H9 (cell line): ENCODE results near the gene ACTN4. TPM values are rescaled to one million over a fixed set of nuclear protein-coding genes. Genes with fewer than 3 reads are reported as not detected.
A peak's percentile ranks its signal among the peaks of the same experiment; 100 is the strongest.

ENCODE experiments used
- DNase-seq: peaks from one replicate; pipeline ENCODE4 v3.0.0-alpha.2; 2017
- H2AFZ ChIP-seq: one replicate; pipeline ENCODE4 v1.6.1; 2013; ENCODE audit warnings: mild to moderate bottlenecking, low read length, control low read depth, moderate library complexity
- H2AK5ac ChIP-seq: 2 replicates; pipeline ENCODE4 v1.6.1; 2013; ENCODE audit warnings: low read length, control low read depth, mixed read lengths; ENCODE audit not compliant: insufficient read length
- H2BK120ac ChIP-seq: one replicate; pipeline ENCODE4 v1.6.1; 2013; ENCODE audit warnings: low read depth, mild to moderate bottlenecking, low read length, control low read depth, inconsistent platforms; ENCODE audit not compliant: poor library complexity, severe bottlenecking
- H2BK12ac ChIP-seq: 2 replicates; pipeline ENCODE4 v1.6.1; 2013; ENCODE audit warnings: low read length, control low read depth, mixed read lengths, low read depth; ENCODE audit not compliant: insufficient read length
- H2BK15ac ChIP-seq: 2 replicates; pipeline ENCODE4 v1.6.1; 2013; ENCODE audit warnings: low read depth, low read length, control low read depth
- H2BK20ac ChIP-seq: one replicate; pipeline ENCODE4 v1.6.1; 2013; ENCODE audit warnings: low read depth, mild to moderate bottlenecking, low read length, control low read depth, inconsistent platforms; ENCODE audit not compliant: poor library complexity, severe bottlenecking
- H2BK5ac ChIP-seq: 2 replicates; pipeline ENCODE4 v1.6.1; 2013; ENCODE audit warnings: low read length, control low read depth, mixed read lengths; ENCODE audit not compliant: insufficient read length
- H3K14ac ChIP-seq: 2 replicates; pipeline ENCODE4 v1.6.1; 2013; ENCODE audit warnings: low read length, control low read depth; ENCODE audit not compliant: insufficient read depth
- H3K18ac ChIP-seq: 2 replicates; pipeline ENCODE4 v1.6.1; 2013; ENCODE audit warnings: low read depth, mild to moderate bottlenecking, mixed read lengths, low read length, control low read depth; ENCODE audit not compliant: insufficient read length
- H3K23ac ChIP-seq: 2 replicates; pipeline ENCODE4 v1.6.1; 2013; ENCODE audit warnings: low read length, control low read depth, mixed read lengths, low read depth; ENCODE audit not compliant: insufficient read length
- H3K23me2 ChIP-seq: 2 replicates; pipeline ENCODE4 v1.6.1; 2013; ENCODE audit warnings: low read depth, mild to moderate bottlenecking, mixed read lengths, low read length, control low read depth; ENCODE audit not compliant: insufficient read length, poor library complexity, severe bottlenecking
- H3K27ac ChIP-seq: 2 replicates; pipeline ENCODE4 v1.5.1; 2013; ENCODE audit warnings: low read length, control low read depth, mixed read lengths, low read depth; ENCODE audit not compliant: insufficient read length
- H3K27me3 ChIP-seq: 2 replicates; pipeline ENCODE4 v1.6.1; 2013; ENCODE audit warnings: low read length, control low read depth, inconsistent platforms; ENCODE audit not compliant: insufficient read depth
- H3K4ac ChIP-seq: 2 replicates; pipeline ENCODE4 v1.6.1; 2013; ENCODE audit warnings: low read depth, mild to moderate bottlenecking, control low read depth, inconsistent platforms, low read length, moderate library complexity
- H3K4me1 ChIP-seq: 2 replicates; pipeline ENCODE4 v1.6.1; 2013; ENCODE audit warnings: low read length, control low read depth, inconsistent platforms; ENCODE audit not compliant: insufficient read depth
- H3K4me2 ChIP-seq: 2 replicates; pipeline ENCODE4 v1.6.1; 2013; ENCODE audit warnings: low read length, control low read depth, mixed read lengths; ENCODE audit not compliant: insufficient read length, insufficient read depth
- H3K56ac ChIP-seq: 2 replicates; pipeline ENCODE4 v1.6.1; 2013; ENCODE audit warnings: low read depth, mild to moderate bottlenecking, mixed read lengths, low read length, control low read depth; ENCODE audit not compliant: insufficient read length
- H3K79me1 ChIP-seq: 2 replicates; pipeline ENCODE4 v1.6.1; 2013; ENCODE audit warnings: low read depth, mild to moderate bottlenecking, moderate library complexity, low read length, control low read depth, inconsistent platforms; ENCODE audit not compliant: insufficient read depth, poor library complexity, severe bottlenecking
- H3K79me2 ChIP-seq: 2 replicates; pipeline ENCODE4 v1.6.1; 2013; ENCODE audit warnings: low read length, control low read depth, inconsistent platforms; ENCODE audit not compliant: insufficient read depth
- H3K9ac ChIP-seq: 2 replicates; pipeline ENCODE4 v1.6.1; 2013; ENCODE audit warnings: low read length, control low read depth, mixed read lengths; ENCODE audit not compliant: insufficient read length; ENCODE audit errors: extremely low read depth
- H3K9me3 ChIP-seq: one replicate; pipeline ENCODE4 v1.6.1; 2013; ENCODE audit warnings: low read depth, low read length, inconsistent platforms; ENCODE audit not compliant: control insufficient read depth
- H3T11ph ChIP-seq: one replicate; pipeline ENCODE4 v1.6.1; 2013; ENCODE audit warnings: mild to moderate bottlenecking, low read length, control low read depth, inconsistent platforms
- H4K20me1 ChIP-seq: one replicate; pipeline ENCODE4 v1.6.1; 2013; ENCODE audit not compliant: control insufficient read depth, insufficient read length, insufficient read depth
- H4K5ac ChIP-seq: 2 replicates; pipeline ENCODE4 v1.6.1; 2013; ENCODE audit warnings: low read depth, mild to moderate bottlenecking, mixed read lengths, low read length, control low read depth; ENCODE audit not compliant: insufficient read length
- H4K8ac ChIP-seq: replicated peaks from 2 replicates; pipeline ENCODE4 v1.6.1; 2013; ENCODE audit warnings: low read length, control low read depth, mixed read lengths, low read depth; ENCODE audit not compliant: insufficient read length
- H4K91ac ChIP-seq: 2 replicates; pipeline ENCODE4 v1.6.1; 2013; ENCODE audit warnings: low read depth, mild to moderate bottlenecking, moderate library complexity, mixed read lengths, low read length, control low read depth; ENCODE audit not compliant: insufficient read length
- H3K27ac Mint-ChIP-seq, 3 experiments: 2 replicates in 2 of 3; 3 replicates in 1 of 3; pipeline ENCODE4 v1.8.0; 2020 to 2021; ENCODE audit warnings: mixed read lengths in 3 of 3, mild to moderate bottlenecking in 1 of 3, moderate library complexity in 1 of 3
- H3K27me3 Mint-ChIP-seq: 2 replicates; pipeline ENCODE4 v1.8.0; 2021; ENCODE audit warnings: low read depth, mild to moderate bottlenecking, moderate library complexity, mixed read lengths
- H3K36me3 Mint-ChIP-seq, 3 experiments: 2 replicates in 2 of 3; 3 replicates in 1 of 3; pipeline ENCODE4 v1.8.0; 2020 to 2021; ENCODE audit warnings: low read depth in 3 of 3, mixed read lengths in 3 of 3; ENCODE audit not compliant: insufficient read depth in 1 of 3
- H3K4me1 Mint-ChIP-seq, 2 experiments: 2 replicates each; pipeline ENCODE4 v1.8.0; 2020; ENCODE audit warnings: mixed read lengths in 2 of 2
- H3K4me3 Mint-ChIP-seq, 2 experiments: 2 replicates in 1 of 2; 3 replicates in 1 of 2; pipeline ENCODE4 v1.8.0; 2020 to 2021; ENCODE audit warnings: mild to moderate bottlenecking in 2 of 2, mixed read lengths in 2 of 2, moderate library complexity in 1 of 2
- H3K9me3 Mint-ChIP-seq, 2 experiments: 2 replicates in 1 of 2; 3 replicates in 1 of 2; pipeline ENCODE4 v1.8.0; 2020; ENCODE audit warnings: mild to moderate bottlenecking in 2 of 2, mixed read lengths in 2 of 2, moderate library complexity in 1 of 2
- WGBS: extraction: QIAGEN DNeasy Blood & Tissue Kit; methylation state at CpG from one replicate; pipeline ENCODE4 v1.1.7; 2013; ENCODE audit warnings: missing lambda C conversion rate, low lambda C conversion rate, mixed read lengths; ENCODE audit not compliant: insufficient read length; ENCODE audit errors: extremely low coverage; 5-methylcytosine and 5-hydroxymethylcytosine counted together
- total RNA-seq: library from RNA; stranded (reverse); gene quantifications from 2 replicates; pipeline ENCODE4 v1.2.1, GENCODE V29; 2021
- TF ChIP-seq, protein P1 (sequence below): fragments of 200-600 bp; sonication (generic); conservative IDR thresholded peaks from 3 replicates; pipeline ENCODE4 v1.8.0; 2021; ENCODE audit warnings: antibody characterized with exemption, mild to moderate bottlenecking

ACTN4 gene
- total RNA-seq, 1 experiment from 2014 or later: 369 TPM

- Histone ChIP-seq H3T11ph (no peak overlapping the region), H3K9me3 (no peaks in the 10 kb centered on the region), H3K27ac (no peak overlapping the region), H3K27me3 (no peaks in the 10 kb centered on the region), H3K4ac (no peak overlapping the region), H3K14ac (no peak overlapping the region), H4K91ac (no peak overlapping the region), H3K23me2 (no peaks in the 10 kb centered on the region), H4K8ac (no peak overlapping the region), H3K4me1 (no peaks in the 10 kb centered on the region), H3K18ac (no peak overlapping the region), H3K56ac (no peak overlapping the region), H3K9ac (no peak overlapping the region), H2BK20ac (no peak overlapping the region), H4K5ac (no peak overlapping the region), H2BK15ac (no peak overlapping the region), H3K4me2 (no peak overlapping the region), H3K23ac (no peak overlapping the region), H2AFZ (no peak overlapping the region), H3K79me1 (no peaks in the 10 kb centered on the region), H2AK5ac (no peak overlapping the region), H3K79me2 (no peaks in the 10 kb centered on the region; the same call in 1 of the 2 replicates), H2BK120ac (no peak overlapping the region), H2BK5ac (no peak overlapping the region), H2BK12ac (no peak overlapping the region), H4K20me1 (no peaks in the 10 kb centered on the region)
- Mint-ChIP-seq H3K4me1 (0 out of 4 replicates have a peak, but pooled peaks cover 0 to 2% of the 10 kb centered on the region in 2 experiments), H3K27me3 (no peaks in the 10 kb centered on the region; the same call in 1 of the 2 replicates), H3K4me3 (no peak overlapping the region), H3K36me3 (peaks cover 40 to 90% (median 74%) of the 10 kb centered on the region in 3 experiments), H3K9me3 (no peaks in the 10 kb centered on the region; a peak in 1 of 5 replicates), H3K27ac (peak overlapping the region in 2 of 3 experiments; percentile 27; a peak in 3 of 7 replicates)
- no peak for DNase-seq
- no CpG with 5 or more reads among the region's 13 CpGs for WGBS
- TF ChIP-seq, protein P1, sequence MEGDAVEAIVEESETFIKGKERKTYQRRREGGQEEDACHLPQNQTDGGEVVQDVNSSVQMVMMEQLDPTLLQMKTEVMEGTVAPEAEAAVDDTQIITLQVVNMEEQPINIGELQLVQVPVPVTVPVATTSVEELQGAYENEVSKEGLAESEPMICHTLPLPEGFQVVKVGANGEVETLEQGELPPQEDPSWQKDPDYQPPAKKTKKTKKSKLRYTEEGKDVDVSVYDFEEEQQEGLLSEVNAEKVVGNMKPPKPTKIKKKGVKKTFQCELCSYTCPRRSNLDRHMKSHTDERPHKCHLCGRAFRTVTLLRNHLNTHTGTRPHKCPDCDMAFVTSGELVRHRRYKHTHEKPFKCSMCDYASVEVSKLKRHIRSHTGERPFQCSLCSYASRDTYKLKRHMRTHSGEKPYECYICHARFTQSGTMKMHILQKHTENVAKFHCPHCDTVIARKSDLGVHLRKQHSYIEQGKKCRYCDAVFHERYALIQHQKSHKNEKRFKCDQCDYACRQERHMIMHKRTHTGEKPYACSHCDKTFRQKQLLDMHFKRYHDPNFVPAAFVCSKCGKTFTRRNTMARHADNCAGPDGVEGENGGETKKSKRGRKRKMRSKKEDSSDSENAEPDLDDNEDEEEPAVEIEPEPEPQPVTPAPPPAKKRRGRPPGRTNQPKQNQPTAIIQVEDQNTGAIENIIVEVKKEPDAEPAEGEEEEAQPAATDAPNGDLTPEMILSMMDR: peak; percentile 21; the same call in 1 of the 3 replicates
These were observed 57.1 kb downstream of the ACTN4 start for GRCh38 chr19:38704488-38705026.
